ENCODE results near the gene ZNF77.
"Not testable (repeated sequence)": the region's sequence is repeated elsewhere in the genome, so short reads cannot be mapped to it uniquely, and the experiment has no call there.

The ZNF77 gene

GRCh38 chr19:2945575-2946184 lies 909 bp upstream of the ZNF77 start:
- DNase-seq (ENCODE audit: low read depth): no peak
- H3K4me3 ChIP-seq (ENCODE audit: low read depth, low read length): peak overlapping the region; percentile 70
- TF ChIP-seq, protein P1, sequence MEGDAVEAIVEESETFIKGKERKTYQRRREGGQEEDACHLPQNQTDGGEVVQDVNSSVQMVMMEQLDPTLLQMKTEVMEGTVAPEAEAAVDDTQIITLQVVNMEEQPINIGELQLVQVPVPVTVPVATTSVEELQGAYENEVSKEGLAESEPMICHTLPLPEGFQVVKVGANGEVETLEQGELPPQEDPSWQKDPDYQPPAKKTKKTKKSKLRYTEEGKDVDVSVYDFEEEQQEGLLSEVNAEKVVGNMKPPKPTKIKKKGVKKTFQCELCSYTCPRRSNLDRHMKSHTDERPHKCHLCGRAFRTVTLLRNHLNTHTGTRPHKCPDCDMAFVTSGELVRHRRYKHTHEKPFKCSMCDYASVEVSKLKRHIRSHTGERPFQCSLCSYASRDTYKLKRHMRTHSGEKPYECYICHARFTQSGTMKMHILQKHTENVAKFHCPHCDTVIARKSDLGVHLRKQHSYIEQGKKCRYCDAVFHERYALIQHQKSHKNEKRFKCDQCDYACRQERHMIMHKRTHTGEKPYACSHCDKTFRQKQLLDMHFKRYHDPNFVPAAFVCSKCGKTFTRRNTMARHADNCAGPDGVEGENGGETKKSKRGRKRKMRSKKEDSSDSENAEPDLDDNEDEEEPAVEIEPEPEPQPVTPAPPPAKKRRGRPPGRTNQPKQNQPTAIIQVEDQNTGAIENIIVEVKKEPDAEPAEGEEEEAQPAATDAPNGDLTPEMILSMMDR (IDR thresholded peaks at IDR 0.05; ENCODE audit: insufficient read depth, low read depth, low read length, missing control alignments): no peak

DNA sequence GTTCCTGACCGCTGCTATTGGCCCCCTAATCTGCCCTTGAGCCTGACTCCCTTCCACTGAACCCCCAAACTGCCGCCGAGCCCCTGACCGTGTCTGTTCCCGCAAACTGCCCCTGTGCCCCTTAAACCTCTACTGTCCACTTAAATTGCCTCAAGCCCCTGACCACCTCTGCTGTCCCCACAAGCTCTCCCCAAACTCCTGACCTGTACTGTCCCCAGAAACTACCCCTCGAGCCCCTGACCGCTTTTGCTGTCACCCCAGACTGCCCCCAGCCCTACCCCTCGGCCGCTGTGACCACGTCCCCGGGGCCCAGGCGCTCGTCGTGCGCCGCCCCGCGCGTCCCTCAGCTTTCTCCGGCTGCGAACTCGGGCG lies 382 bp downstream of the ZNF77 start:
- no peak for DNase-seq (ENCODE audit: low read depth)
- TF ChIP-seq, protein P1 (IDR thresholded peaks at IDR 0.05; ENCODE audit: insufficient read depth, low read depth, low read length, missing control alignments): no peak
- H3K4me3 ChIP-seq (ENCODE audit: low read depth, low read length): peak overlapping the region; percentile 70

- no peak overlapping the region for H3K4me3 ChIP-seq (ENCODE audit: low read depth, low read length)
- TF ChIP-seq, protein P1 (IDR thresholded peaks at IDR 0.05; ENCODE audit: insufficient read depth, low read depth, low read length, missing control alignments): no peak
- no peak for DNase-seq (ENCODE audit: low read depth)
Measured at GRCh38 chr19:2942928-2943640, 1.7 kb downstream of the ZNF77 start.

DNA sequence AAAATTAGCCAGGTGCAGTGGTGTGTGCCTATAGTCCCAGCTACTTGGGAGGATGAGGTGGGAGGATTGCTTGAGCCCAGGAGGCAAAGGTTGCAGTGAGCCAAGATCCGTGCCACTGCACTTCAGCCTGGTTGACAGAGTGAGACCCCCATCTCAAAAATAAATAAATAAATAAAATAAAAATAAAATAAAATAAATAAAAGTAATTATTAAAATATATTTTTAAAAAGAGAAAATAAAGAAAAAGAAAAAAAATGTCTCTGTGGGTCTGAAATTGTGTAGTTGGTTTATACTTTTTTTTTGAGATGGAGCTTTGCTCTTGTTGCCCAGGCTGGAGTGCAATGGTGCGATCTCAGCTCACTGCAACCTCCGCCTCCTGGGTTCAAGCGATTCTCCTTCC lies 8.9 kb downstream of the ZNF77 start:
- not testable (repeated sequence) for H3K4me3 ChIP-seq (ENCODE audit: low read depth, low read length); DNase-seq (ENCODE audit: low read depth)

DNA sequence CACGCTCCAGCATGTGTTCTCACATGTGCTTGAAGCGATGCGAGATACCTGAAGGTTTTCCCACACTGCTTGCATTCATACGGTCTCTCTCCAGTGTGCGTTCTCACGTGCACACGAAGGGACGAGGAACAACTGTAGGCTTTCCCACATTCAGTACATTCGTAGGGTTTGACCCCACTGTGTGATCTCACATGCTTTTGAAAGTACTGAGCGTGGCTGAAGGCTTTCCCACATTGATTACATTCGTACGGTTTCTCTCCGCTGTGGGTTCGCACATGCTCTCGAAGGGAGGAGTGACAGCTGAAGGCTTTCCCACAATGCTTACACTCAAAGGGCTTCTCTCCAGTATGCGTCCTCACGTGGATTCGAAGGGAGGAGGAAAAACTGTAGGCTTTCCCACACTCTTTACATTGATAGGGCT lies 11.3 kb downstream of the ZNF77 start:
- H3K4me3 ChIP-seq (ENCODE audit: low read depth, low read length): no peak overlapping the region
- TF ChIP-seq, protein P1 (IDR thresholded peaks at IDR 0.05; ENCODE audit: insufficient read depth, low read depth, low read length, missing control alignments): no peak
- no peak for DNase-seq (ENCODE audit: low read depth)

DNA sequence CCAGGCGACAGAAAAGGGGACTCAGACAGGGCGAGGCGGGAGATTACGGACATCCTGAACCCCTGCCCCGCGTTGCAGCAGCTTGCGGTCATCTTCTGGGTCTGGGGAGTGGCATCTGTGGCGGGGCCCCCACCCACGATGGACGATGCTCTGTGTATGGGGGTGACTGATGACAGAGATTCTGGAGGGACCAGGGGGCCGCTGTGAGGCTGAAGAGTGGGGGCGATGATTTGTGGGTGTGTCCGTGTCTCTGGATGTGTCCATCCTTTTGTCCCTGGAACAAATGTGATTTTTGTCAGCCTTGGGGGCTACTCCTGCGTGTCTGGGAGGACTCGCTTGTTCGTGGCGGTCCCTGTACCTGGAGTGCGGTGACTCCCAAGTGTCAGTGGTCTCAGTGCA lies 17.7 kb downstream of the ZNF77 start:
- TF ChIP-seq, protein P1 (IDR thresholded peaks at IDR 0.05; ENCODE audit: insufficient read depth, low read depth, low read length, missing control alignments): no peak
- no peak for DNase-seq (ENCODE audit: low read depth)
- no peak overlapping the region for H3K4me3 ChIP-seq (ENCODE audit: low read depth, low read length)

DNA sequence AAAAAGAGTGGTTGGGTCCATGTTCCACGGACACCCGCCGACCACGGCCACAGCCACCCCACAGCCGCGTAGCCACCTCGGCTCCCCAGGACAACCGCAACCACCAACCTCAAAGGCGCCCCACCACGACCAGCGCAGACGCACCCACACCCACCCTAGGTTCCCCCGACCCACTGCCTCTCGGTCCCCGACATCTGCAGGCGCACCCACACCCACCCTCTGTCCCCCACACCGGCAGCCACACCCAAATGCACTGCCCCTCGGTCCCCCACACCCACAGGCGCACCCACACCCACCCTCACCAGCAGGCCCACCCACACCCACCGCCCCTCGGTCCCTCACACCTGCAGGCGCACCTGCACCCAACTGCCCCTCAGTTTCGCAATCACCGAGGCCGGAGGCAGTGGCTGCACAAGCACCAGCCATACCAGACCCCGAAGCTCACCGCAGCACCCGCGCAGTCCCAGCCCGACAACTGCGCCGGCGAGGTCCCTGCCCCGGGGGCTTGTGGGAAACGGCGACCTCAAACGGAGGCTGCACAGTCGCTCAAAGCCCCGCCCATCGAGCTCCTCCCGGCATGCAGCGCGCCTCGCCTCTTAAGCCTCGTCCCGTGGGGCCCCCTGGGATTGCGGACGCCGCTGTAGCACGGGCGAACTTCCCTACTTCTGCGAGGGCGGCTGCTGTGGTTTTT lies 18.3 kb downstream of the ZNF77 start:
- TF ChIP-seq, protein P1 (IDR thresholded peaks at IDR 0.05; ENCODE audit: insufficient read depth, low read depth, low read length, missing control alignments): no peak
- DNase-seq (ENCODE audit: low read depth): no peak
- H3K4me3 ChIP-seq (ENCODE audit: low read depth, low read length): no peak overlapping the region

Measured in GM12865 (cell line).